K562 (cell line): Measurements from ENCODE around the gene RER1. TPM values are rescaled to one million over a fixed set of nuclear protein-coding genes. Genes with fewer than 3 reads are reported as not detected.

ENCODE experiments used
- ARNT ChIP-seq, 2 experiments: fragments of 450-650 bp; IDR thresholded peaks; 2 replicates each; pipeline ENCODE4 v1.6.1; 2016; ENCODE audit warnings: mild to moderate bottlenecking in 1 of 2
- BRD9 ChIP-seq: fragments of 450-650 bp; IDR thresholded peaks from 2 replicates; pipeline ENCODE4 v1.6.1; 2018; ENCODE audit warnings: low read depth; ENCODE audit not compliant: partially characterized antibody
- DACH1 ChIP-seq: fragments of 450-650 bp; IDR thresholded peaks from 2 replicates; pipeline ENCODE4 v1.6.1; 2018; ENCODE audit not compliant: partially characterized antibody
- IRF1 ChIP-seq: sonication (generic); formaldehyde crosslinking; IDR thresholded peaks from 2 replicates; pipeline ENCODE4 v1.8.0; 2022; ENCODE audit warnings: missing genetic modification reagents, mild to moderate bottlenecking, borderline replicate concordance
- MBD2 ChIP-seq: sonication (generic); IDR thresholded peaks from 2 replicates; pipeline ENCODE4 v1.6.1; 2016; ENCODE audit warnings: low read depth, borderline replicate concordance
- MXI1 ChIP-seq: IDR thresholded peaks from 2 replicates; pipeline ENCODE4 v1.6.1; 2011; ENCODE audit warnings: low read depth, mild to moderate bottlenecking, improper control_type of control experiment, low read length
- POLR2A ChIP-seq: fragments of 450-650 bp; conservative IDR thresholded peaks from 2 replicates; pipeline ENCODE4 v1.6.1; 2016
- PURB ChIP-seq: sonication (generic); formaldehyde crosslinking; IDR thresholded peaks from 2 replicates; pipeline ENCODE4 v1.9.0; 2021; ENCODE audit warnings: low read depth, mild to moderate bottlenecking, missing genetic modification reagents
- RBM25 ChIP-seq: fragments of 200-400 bp; formaldehyde crosslinking; IDR thresholded peaks from 2 replicates; pipeline ENCODE4 v1.6.1; 2018; ENCODE audit warnings: low read length, low read depth, moderate library complexity; ENCODE audit not compliant: severe bottlenecking
- RREB1 ChIP-seq: fragments of 250-450 bp; sonication (Bioruptor Pico); IDR thresholded peaks from 2 replicates; pipeline ENCODE4 v1.4.0; 2020
- SIX5 ChIP-seq, 2 experiments: IDR thresholded peaks; 2 replicates each; pipeline ENCODE4 v1.6.1; 2011; ENCODE audit warnings: low read length in 2 of 2, borderline replicate concordance in 1 of 2, low read depth in 1 of 2, mild to moderate bottlenecking in 1 of 2, moderate library complexity in 1 of 2; ENCODE audit not compliant: insufficient read depth in 1 of 2
- ZNF23 ChIP-seq: fragments of 250-450 bp; sonication (Bioruptor Pico); IDR thresholded peaks from 2 replicates; pipeline ENCODE4 v1.4.0; 2020; ENCODE audit warnings: mild to moderate bottlenecking
- polyA plus RNA-seq, 8 experiments: library from polyadenylated mRNA; depleted of rRNA in 4 of 8; stranded (reverse) in 5 of 8; unstranded in 3 of 8; fragments of >200 nt; fragmentation: Nextera tagmentation in 2 of 8; fragmentation: Illumina TruSeq in 1 of 8; extraction: Ambion mirVana in 2 of 8; extraction: Trizol in 1 of 8; gene quantifications; 2 replicates each; pipeline versions ENCODE4 v1.2.1 to v1.2.3, GENCODE V29; 2011 to 2014; ENCODE audit warnings: inconsistent platforms in 1 of 8, missing spikeins in 1 of 8
- total RNA-seq, 7 experiments: library from RNA; depleted of rRNA in 6 of 7; stranded (reverse); fragments of >200 nt in 6 of 7; fragmentation: Illumina TruSeq in 2 of 7; extraction: Trizol in 2 of 7; gene quantifications; 2 replicates each; pipeline versions ENCODE4 v1.2.1 to v1.2.3, GENCODE V29; 2011 to 2021; ENCODE audit warnings: low replicate concordance in 1 of 7
- TF ChIP-seq, protein P1 (sequence below): sonication (generic); formaldehyde crosslinking; IDR thresholded peaks from 2 replicates; pipeline ENCODE4 v1.8.0; 2023; ENCODE audit warnings: missing genetic modification reagents, mild to moderate bottlenecking, borderline replicate concordance

RER1 gene
- total and polyA plus RNA-seq, 9 of the 15 experiments (the other 6 are each of a cell fraction or from before 2014, with no cell fraction given), result 19.6 to 354 (median 183) TPM

GRCh38 chr1:2391041-2391930 is at the start of gene RER1, which contains the start of gene MORN1 (continued):
- TF ChIP-seq RREB1 (CRISPR knock-in tag), result no peak
- TF ChIP-seq SIX5 (IDR thresholded peaks at IDR 0.05; ENCODE audit: borderline replicate concordance in 1 of 2, insufficient read depth in 1 of 2, low read depth in 1 of 2, low read length in 2 of 2), result 0 out of 4 replicates have a peak, but pooled peaks have one; percentile 13 to 34
- TF ChIP-seq RBM25, result no peak
- peak; percentile 92 for TF ChIP-seq MXI1
- no peak for TF ChIP-seq BRD9
- TF ChIP-seq ARNT (IDR thresholded peaks at IDR 0.05), result no peak
- TF ChIP-seq IRF1 (CRISPR knock-in tag), result no peak
- TF ChIP-seq DACH1, result no peak
- TF ChIP-seq POLR2A, result peak; percentile 81
- TF ChIP-seq, protein P1, sequence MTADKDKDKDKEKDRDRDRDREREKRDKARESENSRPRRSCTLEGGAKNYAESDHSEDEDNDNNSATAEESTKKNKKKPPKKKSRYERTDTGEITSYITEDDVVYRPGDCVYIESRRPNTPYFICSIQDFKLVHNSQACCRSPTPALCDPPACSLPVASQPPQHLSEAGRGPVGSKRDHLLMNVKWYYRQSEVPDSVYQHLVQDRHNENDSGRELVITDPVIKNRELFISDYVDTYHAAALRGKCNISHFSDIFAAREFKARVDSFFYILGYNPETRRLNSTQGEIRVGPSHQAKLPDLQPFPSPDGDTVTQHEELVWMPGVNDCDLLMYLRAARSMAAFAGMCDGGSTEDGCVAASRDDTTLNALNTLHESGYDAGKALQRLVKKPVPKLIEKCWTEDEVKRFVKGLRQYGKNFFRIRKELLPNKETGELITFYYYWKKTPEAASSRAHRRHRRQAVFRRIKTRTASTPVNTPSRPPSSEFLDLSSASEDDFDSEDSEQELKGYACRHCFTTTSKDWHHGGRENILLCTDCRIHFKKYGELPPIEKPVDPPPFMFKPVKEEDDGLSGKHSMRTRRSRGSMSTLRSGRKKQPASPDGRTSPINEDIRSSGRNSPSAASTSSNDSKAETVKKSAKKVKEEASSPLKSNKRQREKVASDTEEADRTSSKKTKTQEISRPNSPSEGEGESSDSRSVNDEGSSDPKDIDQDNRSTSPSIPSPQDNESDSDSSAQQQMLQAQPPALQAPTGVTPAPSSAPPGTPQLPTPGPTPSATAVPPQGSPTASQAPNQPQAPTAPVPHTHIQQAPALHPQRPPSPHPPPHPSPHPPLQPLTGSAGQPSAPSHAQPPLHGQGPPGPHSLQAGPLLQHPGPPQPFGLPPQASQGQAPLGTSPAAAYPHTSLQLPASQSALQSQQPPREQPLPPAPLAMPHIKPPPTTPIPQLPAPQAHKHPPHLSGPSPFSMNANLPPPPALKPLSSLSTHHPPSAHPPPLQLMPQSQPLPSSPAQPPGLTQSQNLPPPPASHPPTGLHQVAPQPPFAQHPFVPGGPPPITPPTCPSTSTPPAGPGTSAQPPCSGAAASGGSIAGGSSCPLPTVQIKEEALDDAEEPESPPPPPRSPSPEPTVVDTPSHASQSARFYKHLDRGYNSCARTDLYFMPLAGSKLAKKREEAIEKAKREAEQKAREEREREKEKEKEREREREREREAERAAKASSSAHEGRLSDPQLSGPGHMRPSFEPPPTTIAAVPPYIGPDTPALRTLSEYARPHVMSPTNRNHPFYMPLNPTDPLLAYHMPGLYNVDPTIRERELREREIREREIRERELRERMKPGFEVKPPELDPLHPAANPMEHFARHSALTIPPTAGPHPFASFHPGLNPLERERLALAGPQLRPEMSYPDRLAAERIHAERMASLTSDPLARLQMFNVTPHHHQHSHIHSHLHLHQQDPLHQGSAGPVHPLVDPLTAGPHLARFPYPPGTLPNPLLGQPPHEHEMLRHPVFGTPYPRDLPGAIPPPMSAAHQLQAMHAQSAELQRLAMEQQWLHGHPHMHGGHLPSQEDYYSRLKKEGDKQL (CRISPR knock-in tag), result no peak
- TF ChIP-seq PURB (CRISPR knock-in tag), result no peak
- TF ChIP-seq MBD2, result peak; percentile 90; the same call in 1 of the 2 replicates
- TF ChIP-seq ZNF23, result no peak
